Esophagus squamous epithelium (tissue), 5 donors: ENCODE measurements around the gene HS3ST3A1. TPM values are rescaled to one million over a fixed set of nuclear protein-coding genes. Genes with fewer than 3 reads are reported as not detected.
A peak's percentile ranks its signal among the peaks of the same experiment; 100 is the strongest.

ENCODE experiments used
- DNase-seq: peaks from one replicate; lab custom pipeline; 2025; lab: John Stamatoyannopoulos, UW
- H3K27ac ChIP-seq, 4 donors: fragments of 200-600 bp; sonication (generic); one replicate each; pipeline ENCODE4 v1.5.1; 2016 to 2019; ENCODE audit warnings: mild to moderate bottlenecking in 1 of 4
- H3K27me3 ChIP-seq, 4 donors: fragments of 200-600 bp; sonication (generic); 1 replicate in 3 of 4; 2 replicates in 1 of 4; pipeline versions ENCODE4 v1.5.1 to v1.6.0; 2017 to 2021; ENCODE audit warnings: antibody characterized with exemption in 1 of 4
- H3K36me3 ChIP-seq, 3 donors: fragments of 200-600 bp; sonication (generic); one replicate each; pipeline ENCODE4 v1.5.1; 2016 to 2019
- H3K4me1 ChIP-seq, 3 donors: fragments of 200-600 bp; sonication (generic); one replicate each; pipeline ENCODE4 v1.5.1; 2017 to 2019
- H3K4me3 ChIP-seq, 4 donors: fragments of 200-600 bp; sonication (generic); 1 replicate in 3 of 4; 2 replicates in 1 of 4; pipeline ENCODE4 v1.5.1; 2016 to 2019; ENCODE audit warnings: mild to moderate bottlenecking in 2 of 4, moderate library complexity in 1 of 4
- H3K9me3 ChIP-seq, 3 donors: fragments of 200-600 bp; sonication (generic); one replicate each; pipeline ENCODE4 v1.5.1; 2016 to 2019
- POLR2A ChIP-seq, 4 donors: fragments of 450-650 bp; IDR thresholded peaks; one replicate each; pipeline ENCODE4 v1.6.1; 2017; ENCODE audit warnings: antibody characterized with exemption in 4 of 4, mild to moderate bottlenecking in 4 of 4, moderate library complexity in 3 of 4
- WGBS, 2 donors: methylation state at CpG; one replicate each; pipeline ENCODE4 v1.1.5; 2018; 5-methylcytosine and 5-hydroxymethylcytosine counted together
- intact Hi-C: fragments of 100-400 bp; cut with DNase I; formaldehyde crosslinking; loops from one replicate; pipeline ENCODE4 v1.15.0; 2022
- total RNA-seq, 4 donors: library from RNA; depleted of rRNA; stranded (reverse); fragments of >200 nt; gene quantifications; one replicate each; pipeline ENCODE4 v1.1.0, GENCODE V29; 2016
- TF ChIP-seq, protein P1 (sequence below), 6 experiments: fragments of 450-650 bp in 4 of 6; fragments of 200-600 bp in 2 of 6; sonication (generic) in 2 of 6; IDR thresholded peaks; one replicate each; pipeline ENCODE4 v1.5.1; 2016 to 2019; ENCODE audit warnings: antibody characterized with exemption in 6 of 6, mild to moderate bottlenecking in 4 of 6, moderate library complexity in 4 of 6
- donor health status: DM: yes; HTN: yes; CAD: no.

Gene HS3ST3A1
- total RNA-seq, 4 donors from 2014 or later = 12.0 to 17.5 (median 14.1) TPM

DNA sequence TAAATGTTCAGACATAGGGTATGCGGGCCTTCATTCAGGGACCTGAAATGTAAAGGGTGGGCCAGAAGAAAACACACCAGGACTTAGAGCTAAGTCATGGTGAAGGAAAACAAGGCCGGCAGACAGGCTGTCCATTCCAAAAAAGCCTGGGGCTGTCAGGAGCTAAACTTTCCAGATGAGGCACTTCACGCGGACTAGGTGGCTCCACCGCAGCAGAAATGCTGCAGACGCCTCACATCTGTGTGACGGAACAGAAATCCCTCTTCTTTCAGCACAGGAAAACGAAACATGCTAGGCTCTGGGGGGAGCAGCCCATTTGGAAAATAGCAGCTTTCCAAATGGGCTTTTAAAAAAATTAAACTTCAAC, 88.7 kb downstream of the HS3ST3A1 start:
- H3K27me3 ChIP-seq = no peaks in the 10 kb centered on the region
- peak overlapping the region in 1 of 4 donors; percentile 3 for H3K27ac ChIP-seq
- intact Hi-C loops = no loop called here
- 66 to 78% methylated on average over 7 to 8 of the region's 8 CpGs for WGBS, 2 donors
- no peak overlapping the region for H3K4me3 ChIP-seq
- no peaks in the 10 kb centered on the region for H3K4me1 ChIP-seq
- no peaks in the 10 kb centered on the region for H3K36me3 ChIP-seq
- no peaks in the 10 kb centered on the region for H3K9me3 ChIP-seq
- DNase-seq = no peak
- no peak for TF ChIP-seq POLR2A (IDR thresholded peaks at IDR 0.05)
- TF ChIP-seq, protein P1, sequence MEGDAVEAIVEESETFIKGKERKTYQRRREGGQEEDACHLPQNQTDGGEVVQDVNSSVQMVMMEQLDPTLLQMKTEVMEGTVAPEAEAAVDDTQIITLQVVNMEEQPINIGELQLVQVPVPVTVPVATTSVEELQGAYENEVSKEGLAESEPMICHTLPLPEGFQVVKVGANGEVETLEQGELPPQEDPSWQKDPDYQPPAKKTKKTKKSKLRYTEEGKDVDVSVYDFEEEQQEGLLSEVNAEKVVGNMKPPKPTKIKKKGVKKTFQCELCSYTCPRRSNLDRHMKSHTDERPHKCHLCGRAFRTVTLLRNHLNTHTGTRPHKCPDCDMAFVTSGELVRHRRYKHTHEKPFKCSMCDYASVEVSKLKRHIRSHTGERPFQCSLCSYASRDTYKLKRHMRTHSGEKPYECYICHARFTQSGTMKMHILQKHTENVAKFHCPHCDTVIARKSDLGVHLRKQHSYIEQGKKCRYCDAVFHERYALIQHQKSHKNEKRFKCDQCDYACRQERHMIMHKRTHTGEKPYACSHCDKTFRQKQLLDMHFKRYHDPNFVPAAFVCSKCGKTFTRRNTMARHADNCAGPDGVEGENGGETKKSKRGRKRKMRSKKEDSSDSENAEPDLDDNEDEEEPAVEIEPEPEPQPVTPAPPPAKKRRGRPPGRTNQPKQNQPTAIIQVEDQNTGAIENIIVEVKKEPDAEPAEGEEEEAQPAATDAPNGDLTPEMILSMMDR (IDR thresholded peaks at IDR 0.05) = no peak

- DNase-seq = no peak
- Histone ChIP-seq H3K4me3 (no peak overlapping the region), H3K27me3 (no peaks in the 10 kb centered on the region), H3K4me1 (no peaks in the 10 kb centered on the region), H3K27ac (peak overlapping the region in 1 of 4 donors; percentile 39), H3K36me3 (no peaks in the 10 kb centered on the region), H3K9me3 (no peaks in the 10 kb centered on the region)
- 29 to 43% methylated on average over 4 to 6 of the region's 6 CpGs for WGBS, 2 donors
- no peak for TF ChIP-seq POLR2A (IDR thresholded peaks at IDR 0.05)
- intact Hi-C loops = no loop called here
These were observed 91.7 kb downstream of the HS3ST3A1 start for GRCh38 chr17:13510062-13510461.

DNA sequence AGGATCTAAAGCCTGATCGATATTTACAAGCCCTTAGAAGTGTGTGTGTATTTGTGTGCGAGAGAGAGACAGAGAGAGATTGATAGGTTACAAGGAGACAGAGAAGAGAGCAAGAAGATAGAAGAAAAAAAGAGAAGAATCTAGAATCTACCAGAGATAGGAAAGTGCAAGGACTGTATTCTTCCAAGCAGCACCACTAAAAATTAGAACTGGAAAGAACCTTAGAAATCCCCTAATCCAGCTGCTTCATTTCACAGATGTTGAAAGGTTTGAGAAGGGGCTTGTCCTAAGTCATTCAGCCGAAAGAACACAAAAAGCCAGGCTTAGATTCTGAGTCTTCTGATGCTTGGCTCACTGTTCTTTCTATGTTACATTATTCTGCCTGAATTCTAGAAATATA, 92.2 kb downstream of the HS3ST3A1 start:
- TF ChIP-seq, protein P1 (IDR thresholded peaks at IDR 0.05) = no peak
- TF ChIP-seq POLR2A (IDR thresholded peaks at IDR 0.05) = no peak
- peak overlapping the region in 1 of 4 donors; percentile 39 for H3K27ac ChIP-seq
- no peak for DNase-seq
- H3K36me3 ChIP-seq = no peaks in the 10 kb centered on the region
- WGBS, 2 donors = 55 to 67% methylated on average over 3 of the region's 3 CpGs
- no peaks in the 10 kb centered on the region for H3K9me3 ChIP-seq
- H3K27me3 ChIP-seq = no peaks in the 10 kb centered on the region
- H3K4me1 ChIP-seq = no peaks in the 10 kb centered on the region
- no peak overlapping the region for H3K4me3 ChIP-seq
- intact Hi-C loops = no loop called here

- Histone ChIP-seq H3K27ac (no peak overlapping the region), H3K9me3 (no peaks in the 10 kb centered on the region), H3K27me3 (no peaks in the 10 kb centered on the region), H3K4me3 (no peak overlapping the region), H3K36me3 (no peaks in the 10 kb centered on the region), H3K4me1 (no peaks in the 10 kb centered on the region)
- intact Hi-C loops = no loop called here
- TF ChIP-seq, protein P1 (IDR thresholded peaks at IDR 0.05) = no peak
- TF ChIP-seq POLR2A (IDR thresholded peaks at IDR 0.05) = no peak
- WGBS, 2 donors = 40 to 54% methylated on average over 2 of the region's 2 CpGs
- DNase-seq = no peak
These were observed 92.8 kb downstream of the HS3ST3A1 start for GRCh38 chr17:13508896-13509295.

DNA sequence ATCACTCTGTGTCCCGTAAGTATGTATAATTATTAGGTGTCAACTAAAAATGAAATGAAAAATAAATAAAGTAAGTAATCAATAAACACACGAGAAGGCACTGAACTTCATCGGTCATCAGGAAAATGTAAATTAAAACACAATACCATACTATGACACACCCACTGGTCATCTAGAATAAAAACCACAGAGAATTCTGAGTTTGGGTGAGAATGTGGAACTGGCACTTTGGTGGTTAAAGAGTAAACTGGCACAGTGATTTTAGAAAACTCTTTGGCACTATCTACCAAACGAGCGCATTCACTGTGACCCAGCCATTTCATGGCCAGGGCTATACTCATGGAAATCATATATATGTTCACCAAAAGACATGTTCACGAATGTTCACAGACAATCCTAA, 98.2 kb downstream of the HS3ST3A1 start:
- intact Hi-C loops = no loop called here
- H3K4me3 ChIP-seq = no peak overlapping the region
- no peak for DNase-seq
- no peaks in the 10 kb centered on the region for H3K36me3 ChIP-seq
- H3K27me3 ChIP-seq = no peaks in the 10 kb centered on the region
- WGBS, 2 donors = 80 to 91% methylated on average over 6 of the region's 6 CpGs
- H3K9me3 ChIP-seq = no peaks in the 10 kb centered on the region
- TF ChIP-seq, protein P1 (IDR thresholded peaks at IDR 0.05) = no peak
- no peak for TF ChIP-seq POLR2A (IDR thresholded peaks at IDR 0.05)
- no peak overlapping the region for H3K27ac ChIP-seq
- no peaks in the 10 kb centered on the region for H3K4me1 ChIP-seq

DNA sequence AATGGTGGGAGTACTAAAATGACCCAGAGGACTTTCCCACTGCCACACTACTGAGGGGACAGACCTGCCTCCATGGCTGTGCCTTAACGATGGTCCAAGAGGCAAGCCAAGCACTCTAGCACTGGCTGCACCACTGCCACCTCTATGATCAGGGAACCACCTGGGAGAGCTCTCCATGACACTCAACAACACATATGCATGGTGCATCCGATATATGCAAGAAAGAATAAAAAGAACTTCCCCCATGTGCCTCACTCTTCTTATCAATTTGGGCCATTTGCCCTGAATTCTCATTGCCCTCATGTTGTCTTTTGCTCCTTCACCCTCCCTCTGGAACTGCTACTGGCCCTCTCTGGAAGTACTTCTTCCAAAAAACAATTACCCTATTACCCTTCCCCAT, 99.5 kb downstream of the HS3ST3A1 start:
- intact Hi-C loops = no loop called here
- no peak for DNase-seq
- TF ChIP-seq POLR2A (IDR thresholded peaks at IDR 0.05) = no peak
- TF ChIP-seq, protein P1 (IDR thresholded peaks at IDR 0.05) = no peak
- H3K36me3 ChIP-seq = no peaks in the 10 kb centered on the region
- H3K27ac ChIP-seq = no peak overlapping the region
- no peaks in the 10 kb centered on the region for H3K4me1 ChIP-seq
- no peaks in the 10 kb centered on the region for H3K9me3 ChIP-seq
- no peak overlapping the region for H3K4me3 ChIP-seq
- H3K27me3 ChIP-seq = no peaks in the 10 kb centered on the region
- WGBS, 2 donors = 91 to 100% methylated on average over 1 to 2 of the region's 2 CpGs
